Measurements from ENCODE around the gene MORN1.

DNA sequence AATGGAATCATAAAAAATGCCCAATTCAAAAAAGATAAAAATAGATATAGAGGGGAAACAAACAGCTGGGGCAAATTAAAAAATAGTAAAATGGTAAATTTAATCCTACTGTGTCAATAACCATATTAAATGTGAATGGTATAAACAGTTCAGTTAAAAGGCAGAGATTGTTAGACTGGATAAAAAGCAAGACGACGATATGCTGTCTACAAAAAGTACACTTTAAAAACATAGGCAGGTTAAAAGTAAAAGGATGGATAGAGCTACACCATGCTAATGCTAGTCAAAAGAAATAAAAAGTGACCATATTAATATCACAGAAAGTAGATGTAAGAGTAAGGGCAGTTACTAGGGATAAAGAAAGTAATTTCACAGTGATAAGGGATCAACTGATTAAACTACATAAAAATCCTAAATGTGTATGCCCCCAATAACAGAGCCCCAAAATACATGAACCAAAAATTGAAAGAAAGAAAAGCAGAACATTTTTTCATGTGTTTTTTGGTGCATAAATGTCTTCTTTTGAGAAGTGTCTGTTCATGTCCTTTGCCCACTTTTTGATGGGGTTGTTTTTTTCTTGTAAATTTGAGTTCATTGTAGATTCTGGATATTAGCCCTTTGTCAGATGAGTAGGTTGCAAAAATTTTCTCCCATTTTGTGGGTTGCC, 27.4 kb downstream of the MORN1 start:
- TF ChIP-seq EZH2 (IDR thresholded peaks at IDR 0.05) (no peak), POLR2AphosphoS5 (IDR thresholded peaks at IDR 0.05; ENCODE audit: borderline replicate concordance, low read depth, low read length) (no peak)

Data from SK-N-MC (cell line).